HepG2 (cell line): Measurements from ENCODE around the gene MAPK8IP1. TPM values are rescaled to one million over a fixed set of nuclear protein-coding genes. Genes with fewer than 3 reads are reported as not detected.

Experiments used
- AHR ChIP-seq: IDR thresholded peaks from 2 replicates; pipeline ENCODE4 v1.6.1; 2018; ENCODE audit warnings: missing genetic modification reagents, missing compliant biosample characterization
- ETS1 ChIP-seq: sonication (generic); formaldehyde crosslinking; IDR thresholded peaks from 2 replicates; pipeline ENCODE4 v1.4.0; 2020; ENCODE audit warnings: missing genetic modification reagents
- ETV6 ChIP-seq: sonication (generic); formaldehyde crosslinking; conservative IDR thresholded peaks from 2 replicates; pipeline ENCODE4 v1.4.0; 2020; ENCODE audit warnings: missing genetic modification reagents
- HBP1 ChIP-seq: IDR thresholded peaks from 2 replicates; pipeline ENCODE4 v1.6.1; 2016; ENCODE audit warnings: low read depth, control low read depth
- HIVEP1 ChIP-seq: sonication (generic); formaldehyde crosslinking; IDR thresholded peaks from 2 replicates; pipeline ENCODE4 v1.4.0; 2020; ENCODE audit warnings: mild to moderate bottlenecking, missing genetic modification reagents
- MAZ ChIP-seq, 2 experiments: sonication (generic) in 1 of 2; formaldehyde crosslinking in 1 of 2; IDR thresholded peaks; 2 replicates each; pipeline versions ENCODE4 v1.5.0 to v1.6.1; 2012 to 2020; ENCODE audit warnings: low read depth in 2 of 2, mild to moderate bottlenecking in 2 of 2, borderline replicate concordance in 1 of 2, improper control_type of control experiment in 1 of 2, low read length in 1 of 2, missing genetic modification reagents in 1 of 2, moderate library complexity in 1 of 2
- MXD1 ChIP-seq: sonication (generic); formaldehyde crosslinking; IDR thresholded peaks from 2 replicates; pipeline ENCODE4 v1.4.0; 2020; ENCODE audit warnings: mild to moderate bottlenecking, missing genetic modification reagents
- MXD3 ChIP-seq: IDR thresholded peaks from 2 replicates; pipeline ENCODE4 v1.6.1; 2016; ENCODE audit warnings: mild to moderate bottlenecking, missing biosample characterization, missing genetic modification reagents
- MXI1 ChIP-seq: IDR thresholded peaks from 3 replicates; pipeline ENCODE4 v1.6.1; 2012; ENCODE audit warnings: low read depth, low read length, inconsistent platforms, borderline replicate concordance
- NR0B2 ChIP-seq: sonication (generic); formaldehyde crosslinking; IDR thresholded peaks from 2 replicates; pipeline ENCODE4 v1.4.0; 2020; ENCODE audit warnings: mild to moderate bottlenecking, missing genetic modification reagents
- PCBP2 ChIP-seq: fragments of 200-400 bp; formaldehyde crosslinking; optimal IDR thresholded peaks from 2 replicates; pipeline ENCODE3; 2018; ENCODE audit warnings: low read length, low read depth; ENCODE audit not compliant: poor library complexity, severe bottlenecking
- SALL1 ChIP-seq: sonication (generic); formaldehyde crosslinking; IDR thresholded peaks from 2 replicates; pipeline ENCODE4 v1.8.0; 2022; ENCODE audit warnings: mild to moderate bottlenecking, missing genetic modification reagents
- SP4 ChIP-seq: sonication (generic); formaldehyde crosslinking; IDR thresholded peaks from 2 replicates; pipeline ENCODE4 v1.8.1; 2023; ENCODE audit warnings: mild to moderate bottlenecking, missing genetic modification reagents
- ZNF232 ChIP-seq: sonication (generic); formaldehyde crosslinking; IDR thresholded peaks from 2 replicates; pipeline ENCODE4 v1.4.0; 2020; ENCODE audit warnings: missing genetic modification reagents, borderline replicate concordance
- ZNF350 ChIP-seq: sonication (generic); formaldehyde crosslinking; IDR thresholded peaks from 2 replicates; pipeline ENCODE4 v1.4.0; 2020; ENCODE audit warnings: mild to moderate bottlenecking, low read depth, missing genetic modification reagents, borderline replicate concordance
- ZNF362 ChIP-seq: sonication (generic); formaldehyde crosslinking; IDR thresholded peaks from 2 replicates; pipeline ENCODE4 v1.4.0; 2020; ENCODE audit warnings: missing genetic modification reagents, mild to moderate bottlenecking, borderline replicate concordance
- ZNF383 ChIP-seq: sonication (generic); formaldehyde crosslinking; IDR thresholded peaks from 2 replicates; pipeline ENCODE4 v1.4.0; 2020; ENCODE audit warnings: missing genetic modification reagents, mild to moderate bottlenecking, borderline replicate concordance
- ZNF652 ChIP-seq: IDR thresholded peaks from 2 replicates; pipeline ENCODE4 v1.6.1; 2016; ENCODE audit warnings: low read depth, borderline replicate concordance
- ZNF672 ChIP-seq: sonication (generic); formaldehyde crosslinking; IDR thresholded peaks from 2 replicates; pipeline ENCODE4 v1.8.1; 2022; ENCODE audit warnings: missing genetic modification reagents
- ZSCAN30 ChIP-seq: sonication (generic); formaldehyde crosslinking; IDR thresholded peaks from 2 replicates; pipeline ENCODE4 v1.5.0; 2020; ENCODE audit warnings: mild to moderate bottlenecking, missing genetic modification reagents
- ZUFSP ChIP-seq: sonication (generic); formaldehyde crosslinking; IDR thresholded peaks from 2 replicates; pipeline ENCODE4 v1.9.0; 2021; ENCODE audit warnings: missing genetic modification reagents, mild to moderate bottlenecking, borderline replicate concordance
- polyA plus RNA-seq, 8 experiments: library from polyadenylated mRNA; depleted of rRNA in 3 of 8; stranded (reverse) in 7 of 8; unstranded in 1 of 8; fragments of >200 nt; fragmentation: Illumina TruSeq in 4 of 8; extraction: Trizol in 4 of 8; gene quantifications; 2 replicates each; pipeline versions ENCODE4 v1.2.1 to v1.2.3, GENCODE V29; 2011 to 2016; ENCODE audit warnings: low read depth in 4 of 8, missing spikeins in 1 of 8, mixed read lengths in 1 of 8; ENCODE audit not compliant: insufficient read depth in 1 of 8
- total RNA-seq, 5 experiments: library from RNA; depleted of rRNA; stranded (reverse); fragments of >200 nt; fragmentation: Illumina TruSeq; extraction: Trizol; gene quantifications; 2 replicates each; pipeline ENCODE4 v1.2.3, GENCODE V29; 2016; ENCODE audit warnings: low read depth in 1 of 5

Gene MAPK8IP1
- total and polyA plus RNA-seq, 2 of the 13 experiments (the other 11 are each of a cell fraction or from before 2014, with no cell fraction given) = 2.2 to 4.2 TPM

GRCh38 chr11:45885274-45885920 is at the start of gene MAPK8IP1 (continued):
- no peak for TF ChIP-seq ZNF362 (CRISPR knock-in tag)
- peak; percentile 37; the same call in 1 of the 2 replicates for TF ChIP-seq ZNF232
- TF ChIP-seq MXD1 (CRISPR knock-in tag) = peak; percentile 62; the same call in 1 of the 2 replicates
- TF ChIP-seq MXI1 = peak; percentile 38; the same call in 1 of the 3 replicates
- TF ChIP-seq HIVEP1 (CRISPR knock-in tag) = 0 out of 2 replicates have a peak, but pooled peaks have one; percentile 24
- TF ChIP-seq HBP1 (CRISPR knock-in tag) = 0 out of 2 replicates have a peak, but pooled peaks have one; percentile 24
- TF ChIP-seq SP4 (CRISPR knock-in tag) = peak; percentile 70
- TF ChIP-seq ZNF672 (CRISPR knock-in tag) = 0 out of 2 replicates have a peak, but pooled peaks have one; percentile 63
- TF ChIP-seq ETS1 (CRISPR knock-in tag) = no peak
- peak; percentile 56 for TF ChIP-seq SALL1 (CRISPR knock-in tag)
- no peak for TF ChIP-seq ZUFSP (CRISPR knock-in tag)
- no peak for TF ChIP-seq PCBP2
- TF ChIP-seq MXD3 = peak; percentile 69
- TF ChIP-seq AHR = 0 out of 2 replicates have a peak, but pooled peaks have one; percentile 36
- no peak for TF ChIP-seq ZNF350 (CRISPR knock-in tag)
- TF ChIP-seq ETV6 (CRISPR knock-in tag) = peak; percentile 56; the same call in 1 of the 2 replicates
- TF ChIP-seq ZSCAN30 (CRISPR knock-in tag) = no peak
- TF ChIP-seq ZNF652 (CRISPR knock-in tag) = no peak
- TF ChIP-seq ZNF383 (CRISPR knock-in tag) = no peak
- TF ChIP-seq NR0B2 (CRISPR knock-in tag) = no peak
- no peak for TF ChIP-seq MAZ (IDR thresholded peaks at IDR 0.05; ENCODE audit: borderline replicate concordance, low read depth, low read length)
- 0 out of 2 replicates have a peak, but pooled peaks have one; percentile 60 for TF ChIP-seq MAZ (CRISPR knock-in tag; IDR thresholded peaks at IDR 0.05; ENCODE audit: low read depth)
